WTC11 (cell line): ENCODE data around the gene ZNF236. TPM values are rescaled to one million over a fixed set of nuclear protein-coding genes. Genes with fewer than 3 reads are reported as not detected.
A peak's percentile ranks its signal among the peaks of the same experiment; 100 is the strongest.

Source experiments
- ATAC-seq: fragments of 200-7000 bp; cut with Tn5 transposase; 2 replicates; pipeline ENCODE4 v1.10.0; 2021; ENCODE audit warnings: mild to moderate bottlenecking, moderate library complexity
- CTCF ChIA-PET: fragments of 300-600 bp; sonication (Branson Sonifier 250); formaldehyde crosslinking; loops from one replicate; lab custom pipeline; 2021; ENCODE audit warnings: antibody characterized with exemption; lab: Charles Lee
- POLR2A ChIA-PET: fragments of 350-600 bp; sonication (Branson Sonifier 250); formaldehyde crosslinking; loops from one replicate; lab custom pipeline; 2021; ENCODE audit warnings: antibody characterized with exemption; lab: Charles Lee
- DNase-seq: peaks from one replicate; pipeline ENCODE4 v3.0.0; 2021; ENCODE audit warnings: low spot score
- H3K27ac Mint-ChIP-seq: 2 replicates; pipeline ENCODE4 v1.8.0; 2021; ENCODE audit warnings: mixed read lengths
- H3K27me3 Mint-ChIP-seq: 2 replicates; pipeline ENCODE4 v1.8.0; 2021; ENCODE audit warnings: low read depth, mild to moderate bottlenecking, moderate library complexity, mixed read lengths
- H3K36me3 Mint-ChIP-seq: 2 replicates; pipeline ENCODE4 v1.8.0; 2021; ENCODE audit warnings: mixed read lengths
- H3K4me1 Mint-ChIP-seq: 2 replicates; pipeline ENCODE4 v1.8.0; 2022; ENCODE audit warnings: mixed read lengths
- H3K4me3 Mint-ChIP-seq: 2 replicates; pipeline ENCODE4 v1.8.0; 2021; ENCODE audit warnings: mild to moderate bottlenecking, moderate library complexity, mixed read lengths
- H3K9me3 Mint-ChIP-seq: 2 replicates; pipeline ENCODE4 v1.8.0; 2021; ENCODE audit warnings: mixed read lengths
- EMX1 ChIP-seq: fragments of 250-450 bp; sonication (Bioruptor Pico); IDR thresholded peaks from 2 replicates; pipeline ENCODE4 v1.8.0; 2021; ENCODE audit warnings: mild to moderate bottlenecking
- ESRRA ChIP-seq: sonication (generic); formaldehyde crosslinking; IDR thresholded peaks from 2 replicates; pipeline ENCODE4 v1.8.1; 2022; ENCODE audit warnings: mild to moderate bottlenecking, missing genetic modification reagents, borderline replicate concordance
- FOXK1 ChIP-seq: sonication (generic); formaldehyde crosslinking; IDR thresholded peaks from 2 replicates; pipeline ENCODE4 v1.8.0; 2022; ENCODE audit warnings: mild to moderate bottlenecking, moderate library complexity, missing genetic modification reagents
- FOXP1 ChIP-seq: sonication (generic); formaldehyde crosslinking; IDR thresholded peaks from 2 replicates; pipeline ENCODE4 v1.8.0; 2022; ENCODE audit warnings: missing genetic modification reagents, mild to moderate bottlenecking, moderate library complexity, borderline replicate concordance
- MYBL2 ChIP-seq: sonication (generic); formaldehyde crosslinking; IDR thresholded peaks from 2 replicates; pipeline ENCODE4 v1.8.1; 2023; ENCODE audit warnings: mild to moderate bottlenecking, moderate library complexity, missing genetic modification reagents
- NR1H2 ChIP-seq: sonication (generic); formaldehyde crosslinking; IDR thresholded peaks from 2 replicates; pipeline ENCODE4 v1.9.0; 2021; ENCODE audit warnings: mild to moderate bottlenecking, moderate library complexity, missing genetic modification reagents
- OVOL2 ChIP-seq: fragments of 250-450 bp; sonication (Bioruptor Pico); IDR thresholded peaks from 2 replicates; pipeline ENCODE4 v1.9.0; 2021; ENCODE audit warnings: mild to moderate bottlenecking, borderline replicate concordance
- SOX15 ChIP-seq: fragments of 250-450 bp; sonication (Bioruptor Pico); IDR thresholded peaks from 2 replicates; pipeline ENCODE4 v1.9.0; 2021; ENCODE audit warnings: mild to moderate bottlenecking
- ZBTB21 ChIP-seq: sonication (generic); formaldehyde crosslinking; IDR thresholded peaks from 2 replicates; pipeline ENCODE4 v1.8.1; 2023; ENCODE audit warnings: mild to moderate bottlenecking, missing genetic modification reagents, borderline replicate concordance
- ZNF263 ChIP-seq: sonication (generic); formaldehyde crosslinking; IDR thresholded peaks from 2 replicates; pipeline ENCODE4 v1.8.1; 2022; ENCODE audit warnings: low read depth, mild to moderate bottlenecking, moderate library complexity, missing genetic modification reagents
- ZNF671 ChIP-seq: fragments of 250-450 bp; sonication (Bioruptor Pico); IDR thresholded peaks from 2 replicates; pipeline ENCODE4 v1.8.0; 2021; ENCODE audit warnings: mild to moderate bottlenecking
- total RNA-seq: library from RNA; stranded (reverse); gene quantifications from 3 replicates; pipeline ENCODE4 v1.2.3, GENCODE V29; 2021
- TF ChIP-seq, protein P1 (sequence below): sonication (generic); formaldehyde crosslinking; IDR thresholded peaks from 2 replicates; pipeline ENCODE4 v1.8.1; 2022; ENCODE audit warnings: mild to moderate bottlenecking, moderate library complexity, missing genetic modification reagents
- TF ChIP-seq, protein P2 (sequence below): fragments of 250-450 bp; sonication (Bioruptor Pico); IDR thresholded peaks from 2 replicates; pipeline ENCODE4 v1.9.0; 2021; ENCODE audit warnings: moderate library complexity, mild to moderate bottlenecking, inconsistent platforms, borderline replicate concordance
- TF ChIP-seq, protein P3 (sequence below): sonication (generic); formaldehyde crosslinking; conservative IDR thresholded peaks from 2 replicates; pipeline ENCODE4 v1.8.1; 2023; ENCODE audit warnings: mild to moderate bottlenecking, low read depth, missing genetic modification reagents, moderate library complexity
- TF ChIP-seq, protein P4 (sequence below): sonication (generic); formaldehyde crosslinking; IDR thresholded peaks from 2 replicates; pipeline ENCODE4 v1.8.0; 2023; ENCODE audit warnings: mild to moderate bottlenecking, missing genetic modification reagents
- TF ChIP-seq, protein P5 (sequence below): sonication (generic); formaldehyde crosslinking; IDR thresholded peaks from 2 replicates; pipeline ENCODE4 v1.8.1; 2022; ENCODE audit warnings: low read depth, mild to moderate bottlenecking, moderate library complexity, missing genetic modification reagents, borderline replicate concordance
- TF ChIP-seq, protein P6 (sequence below): sonication (generic); formaldehyde crosslinking; IDR thresholded peaks from 2 replicates; pipeline ENCODE4 v1.8.0; 2022; ENCODE audit warnings: mild to moderate bottlenecking, missing genetic modification reagents
- TF ChIP-seq, protein P7 (sequence below): fragments of 250-450 bp; sonication (Bioruptor Pico); IDR thresholded peaks from 2 replicates; pipeline ENCODE4 v1.9.0; 2021; ENCODE audit warnings: mild to moderate bottlenecking

ZNF236 gene
- total RNA-seq, 1 experiment from 2014 or later = 19.9 TPM

DNA sequence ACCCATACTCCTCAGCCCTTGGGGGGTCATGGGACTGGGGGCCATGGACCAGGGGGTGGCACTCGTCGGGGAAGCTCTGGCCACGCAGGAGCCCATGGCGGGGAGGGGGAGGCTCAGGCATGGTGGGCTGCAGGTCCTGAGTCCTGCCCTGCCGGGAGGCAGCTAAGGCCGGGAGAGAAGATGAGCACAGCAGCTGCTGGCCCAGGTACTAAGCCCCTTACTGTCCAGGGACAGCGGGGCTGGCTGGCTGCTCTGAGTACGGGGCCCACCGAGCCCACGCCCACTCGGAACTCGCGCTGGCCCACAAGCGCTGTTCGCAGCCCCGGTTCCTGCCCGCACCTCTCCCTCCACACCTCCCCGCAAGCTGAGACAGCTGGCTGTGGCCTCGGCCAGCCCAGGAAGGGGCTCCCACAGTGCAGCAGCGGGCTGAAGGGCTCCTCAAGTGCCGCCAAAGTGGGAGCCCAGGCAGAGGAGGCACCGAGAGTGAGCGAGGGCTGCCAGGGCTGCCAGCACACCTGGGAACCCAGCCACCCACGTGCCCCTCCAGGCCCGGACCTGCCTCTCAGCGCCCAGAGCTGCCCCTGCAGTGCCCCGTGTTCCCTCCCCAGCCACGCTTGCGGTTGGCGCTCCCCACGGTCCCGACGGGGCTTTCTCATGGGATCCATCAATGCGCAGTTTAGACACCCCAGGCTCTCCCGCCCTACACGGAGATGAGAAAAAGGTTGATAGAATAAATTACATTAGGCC is 33.6 kb upstream of the ZNF236 start:
- Mint-ChIP-seq H3K27ac (no peak overlapping the region), H3K9me3 (peaks cover 33% of the 10 kb centered on the region), H3K4me3 (no peak overlapping the region), H3K27me3 (peaks cover 4% of the 10 kb centered on the region; the same call in 1 of the 2 replicates), H3K4me1 (no peaks in the 10 kb centered on the region), H3K36me3 (peaks cover 30% of the 10 kb centered on the region)
- ATAC-seq (no peak), DNase-seq (no peak)
- ChIA-PET CTCF (no interaction called here), POLR2A (no interaction called here)
- TF ChIP-seq, protein P1, sequence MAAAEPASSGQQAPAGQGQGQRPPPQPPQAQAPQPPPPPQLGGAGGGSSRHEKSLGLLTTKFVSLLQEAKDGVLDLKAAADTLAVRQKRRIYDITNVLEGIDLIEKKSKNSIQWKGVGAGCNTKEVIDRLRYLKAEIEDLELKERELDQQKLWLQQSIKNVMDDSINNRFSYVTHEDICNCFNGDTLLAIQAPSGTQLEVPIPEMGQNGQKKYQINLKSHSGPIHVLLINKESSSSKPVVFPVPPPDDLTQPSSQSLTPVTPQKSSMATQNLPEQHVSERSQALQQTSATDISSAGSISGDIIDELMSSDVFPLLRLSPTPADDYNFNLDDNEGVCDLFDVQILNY = no peak
- 0 out of 2 replicates have a peak, but pooled peaks have one; percentile 23 for TF ChIP-seq FOXP1 (CRISPR knock-in tag)

DNA sequence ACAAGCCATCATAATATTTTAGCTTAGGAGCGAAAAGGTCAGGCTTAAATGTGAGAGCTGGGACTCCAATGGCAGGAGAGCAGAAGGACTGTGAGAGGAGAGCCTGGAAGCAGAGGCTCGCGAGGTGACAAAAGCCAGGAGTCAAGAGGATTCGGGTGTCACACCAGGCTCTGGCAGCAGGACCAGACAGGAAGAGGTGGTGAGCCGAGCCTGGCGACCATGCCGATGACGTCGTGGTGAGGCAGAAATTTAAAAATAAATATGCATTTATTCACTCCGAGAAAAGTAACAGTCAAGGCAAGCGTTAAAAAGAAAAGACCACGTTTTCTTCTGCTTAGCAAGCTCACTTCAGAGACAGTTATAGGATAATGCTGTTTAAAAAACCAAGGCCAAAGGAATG is 31.3 kb upstream of the ZNF236 start:
- no peak overlapping the region for H3K27ac Mint-ChIP-seq
- no peak overlapping the region for H3K4me3 Mint-ChIP-seq
- no peak for ATAC-seq
- peaks cover 45% of the 10 kb centered on the region for H3K36me3 Mint-ChIP-seq
- ChIA-PET POLR2A (no interaction called here), CTCF (no interaction called here)
- DNase-seq = no peak
- TF ChIP-seq EMX1 (CRISPR knock-in tag) = no peak
- TF ChIP-seq, protein P2, sequence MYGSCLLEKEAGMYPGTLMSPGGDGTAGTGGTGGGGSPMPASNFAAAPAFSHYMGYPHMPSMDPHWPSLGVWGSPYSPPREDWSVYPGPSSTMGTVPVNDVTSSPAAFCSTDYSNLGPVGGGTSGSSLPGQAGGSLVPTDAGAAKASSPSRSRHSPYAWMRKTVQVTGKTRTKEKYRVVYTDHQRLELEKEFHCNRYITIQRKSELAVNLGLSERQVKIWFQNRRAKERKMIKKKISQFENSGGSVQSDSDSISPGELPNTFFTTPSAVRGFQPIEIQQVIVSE (CRISPR knock-in tag) = no peak
- TF ChIP-seq, protein P3, sequence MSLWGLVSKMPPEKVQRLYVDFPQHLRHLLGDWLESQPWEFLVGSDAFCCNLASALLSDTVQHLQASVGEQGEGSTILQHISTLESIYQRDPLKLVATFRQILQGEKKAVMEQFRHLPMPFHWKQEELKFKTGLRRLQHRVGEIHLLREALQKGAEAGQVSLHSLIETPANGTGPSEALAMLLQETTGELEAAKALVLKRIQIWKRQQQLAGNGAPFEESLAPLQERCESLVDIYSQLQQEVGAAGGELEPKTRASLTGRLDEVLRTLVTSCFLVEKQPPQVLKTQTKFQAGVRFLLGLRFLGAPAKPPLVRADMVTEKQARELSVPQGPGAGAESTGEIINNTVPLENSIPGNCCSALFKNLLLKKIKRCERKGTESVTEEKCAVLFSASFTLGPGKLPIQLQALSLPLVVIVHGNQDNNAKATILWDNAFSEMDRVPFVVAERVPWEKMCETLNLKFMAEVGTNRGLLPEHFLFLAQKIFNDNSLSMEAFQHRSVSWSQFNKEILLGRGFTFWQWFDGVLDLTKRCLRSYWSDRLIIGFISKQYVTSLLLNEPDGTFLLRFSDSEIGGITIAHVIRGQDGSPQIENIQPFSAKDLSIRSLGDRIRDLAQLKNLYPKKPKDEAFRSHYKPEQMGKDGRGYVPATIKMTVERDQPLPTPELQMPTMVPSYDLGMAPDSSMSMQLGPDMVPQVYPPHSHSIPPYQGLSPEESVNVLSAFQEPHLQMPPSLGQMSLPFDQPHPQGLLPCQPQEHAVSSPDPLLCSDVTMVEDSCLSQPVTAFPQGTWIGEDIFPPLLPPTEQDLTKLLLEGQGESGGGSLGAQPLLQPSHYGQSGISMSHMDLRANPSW (CRISPR knock-in tag) = no peak
- no peak for TF ChIP-seq ZNF263 (CRISPR knock-in tag)
- TF ChIP-seq, protein P4, sequence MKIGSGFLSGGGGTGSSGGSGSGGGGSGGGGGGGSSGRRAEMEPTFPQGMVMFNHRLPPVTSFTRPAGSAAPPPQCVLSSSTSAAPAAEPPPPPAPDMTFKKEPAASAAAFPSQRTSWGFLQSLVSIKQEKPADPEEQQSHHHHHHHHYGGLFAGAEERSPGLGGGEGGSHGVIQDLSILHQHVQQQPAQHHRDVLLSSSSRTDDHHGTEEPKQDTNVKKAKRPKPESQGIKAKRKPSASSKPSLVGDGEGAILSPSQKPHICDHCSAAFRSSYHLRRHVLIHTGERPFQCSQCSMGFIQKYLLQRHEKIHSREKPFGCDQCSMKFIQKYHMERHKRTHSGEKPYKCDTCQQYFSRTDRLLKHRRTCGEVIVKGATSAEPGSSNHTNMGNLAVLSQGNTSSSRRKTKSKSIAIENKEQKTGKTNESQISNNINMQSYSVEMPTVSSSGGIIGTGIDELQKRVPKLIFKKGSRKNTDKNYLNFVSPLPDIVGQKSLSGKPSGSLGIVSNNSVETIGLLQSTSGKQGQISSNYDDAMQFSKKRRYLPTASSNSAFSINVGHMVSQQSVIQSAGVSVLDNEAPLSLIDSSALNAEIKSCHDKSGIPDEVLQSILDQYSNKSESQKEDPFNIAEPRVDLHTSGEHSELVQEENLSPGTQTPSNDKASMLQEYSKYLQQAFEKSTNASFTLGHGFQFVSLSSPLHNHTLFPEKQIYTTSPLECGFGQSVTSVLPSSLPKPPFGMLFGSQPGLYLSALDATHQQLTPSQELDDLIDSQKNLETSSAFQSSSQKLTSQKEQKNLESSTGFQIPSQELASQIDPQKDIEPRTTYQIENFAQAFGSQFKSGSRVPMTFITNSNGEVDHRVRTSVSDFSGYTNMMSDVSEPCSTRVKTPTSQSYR (CRISPR knock-in tag) = no peak
- TF ChIP-seq, protein P5, sequence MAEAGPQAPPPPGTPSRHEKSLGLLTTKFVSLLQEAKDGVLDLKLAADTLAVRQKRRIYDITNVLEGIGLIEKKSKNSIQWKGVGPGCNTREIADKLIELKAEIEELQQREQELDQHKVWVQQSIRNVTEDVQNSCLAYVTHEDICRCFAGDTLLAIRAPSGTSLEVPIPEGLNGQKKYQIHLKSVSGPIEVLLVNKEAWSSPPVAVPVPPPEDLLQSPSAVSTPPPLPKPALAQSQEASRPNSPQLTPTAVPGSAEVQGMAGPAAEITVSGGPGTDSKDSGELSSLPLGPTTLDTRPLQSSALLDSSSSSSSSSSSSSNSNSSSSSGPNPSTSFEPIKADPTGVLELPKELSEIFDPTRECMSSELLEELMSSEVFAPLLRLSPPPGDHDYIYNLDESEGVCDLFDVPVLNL (CRISPR knock-in tag) = no peak
- TF ChIP-seq, protein P6, sequence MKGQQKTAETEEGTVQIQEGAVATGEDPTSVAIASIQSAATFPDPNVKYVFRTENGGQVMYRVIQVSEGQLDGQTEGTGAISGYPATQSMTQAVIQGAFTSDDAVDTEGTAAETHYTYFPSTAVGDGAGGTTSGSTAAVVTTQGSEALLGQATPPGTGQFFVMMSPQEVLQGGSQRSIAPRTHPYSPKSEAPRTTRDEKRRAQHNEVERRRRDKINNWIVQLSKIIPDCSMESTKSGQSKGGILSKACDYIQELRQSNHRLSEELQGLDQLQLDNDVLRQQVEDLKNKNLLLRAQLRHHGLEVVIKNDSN = no peak
- no peak for TF ChIP-seq SOX15
- no peak for TF ChIP-seq NR1H2 (CRISPR knock-in tag)
- TF ChIP-seq FOXK1 (CRISPR knock-in tag) = no peak
- no peak for TF ChIP-seq ZNF671 (CRISPR knock-in tag)
- no peak for TF ChIP-seq ESRRA (CRISPR knock-in tag)
- no peak for TF ChIP-seq ZBTB21 (CRISPR knock-in tag)
- no peak for TF ChIP-seq MYBL2
- TF ChIP-seq OVOL2 (CRISPR knock-in tag) = no peak
- TF ChIP-seq, protein P7, sequence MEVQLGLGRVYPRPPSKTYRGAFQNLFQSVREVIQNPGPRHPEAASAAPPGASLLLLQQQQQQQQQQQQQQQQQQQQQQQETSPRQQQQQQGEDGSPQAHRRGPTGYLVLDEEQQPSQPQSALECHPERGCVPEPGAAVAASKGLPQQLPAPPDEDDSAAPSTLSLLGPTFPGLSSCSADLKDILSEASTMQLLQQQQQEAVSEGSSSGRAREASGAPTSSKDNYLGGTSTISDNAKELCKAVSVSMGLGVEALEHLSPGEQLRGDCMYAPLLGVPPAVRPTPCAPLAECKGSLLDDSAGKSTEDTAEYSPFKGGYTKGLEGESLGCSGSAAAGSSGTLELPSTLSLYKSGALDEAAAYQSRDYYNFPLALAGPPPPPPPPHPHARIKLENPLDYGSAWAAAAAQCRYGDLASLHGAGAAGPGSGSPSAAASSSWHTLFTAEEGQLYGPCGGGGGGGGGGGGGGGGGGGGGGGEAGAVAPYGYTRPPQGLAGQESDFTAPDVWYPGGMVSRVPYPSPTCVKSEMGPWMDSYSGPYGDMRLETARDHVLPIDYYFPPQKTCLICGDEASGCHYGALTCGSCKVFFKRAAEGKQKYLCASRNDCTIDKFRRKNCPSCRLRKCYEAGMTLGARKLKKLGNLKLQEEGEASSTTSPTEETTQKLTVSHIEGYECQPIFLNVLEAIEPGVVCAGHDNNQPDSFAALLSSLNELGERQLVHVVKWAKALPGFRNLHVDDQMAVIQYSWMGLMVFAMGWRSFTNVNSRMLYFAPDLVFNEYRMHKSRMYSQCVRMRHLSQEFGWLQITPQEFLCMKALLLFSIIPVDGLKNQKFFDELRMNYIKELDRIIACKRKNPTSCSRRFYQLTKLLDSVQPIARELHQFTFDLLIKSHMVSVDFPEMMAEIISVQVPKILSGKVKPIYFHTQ (CRISPR knock-in tag) = no peak
- peaks cover 46% of the 10 kb centered on the region for H3K9me3 Mint-ChIP-seq
- H3K27me3 Mint-ChIP-seq = peaks cover 4% of the 10 kb centered on the region; the same call in 1 of the 2 replicates
- H3K4me1 Mint-ChIP-seq = peaks cover 7% of the 10 kb centered on the region
